Ascending aorta (tissue), 2 donors: ENCODE results near the gene TEX35. TPM values are rescaled to one million over a fixed set of nuclear protein-coding genes. Genes with fewer than 3 reads are reported as not detected.
A peak's percentile ranks its signal among the peaks of the same experiment; 100 is the strongest.

Source experiments
- DNase-seq, 2 donors: peaks; one replicate each; pipeline ENCODE4 v3.0.0-alpha.2; 2019; ENCODE audit warnings: low spot score in 2 of 2
- H3K27ac ChIP-seq, 2 donors: fragments of 200-600 bp; sonication (generic); one replicate each; pipeline ENCODE4 v1.5.1; 2016 to 2017; ENCODE audit warnings: mild to moderate bottlenecking in 1 of 2
- H3K27me3 ChIP-seq: fragments of 200-600 bp; sonication (generic); one replicate; pipeline ENCODE4 v1.5.1; 2017
- H3K36me3 ChIP-seq, 2 donors: fragments of 200-600 bp; sonication (generic); one replicate each; pipeline ENCODE4 v1.5.1; 2016
- H3K4me1 ChIP-seq, 2 donors: fragments of 200-600 bp; sonication (generic); one replicate each; pipeline ENCODE4 v1.5.1; 2016 to 2017; ENCODE audit warnings: mild to moderate bottlenecking in 1 of 2
- H3K4me3 ChIP-seq, 2 donors: fragments of 200-600 bp; sonication (generic); one replicate each; pipeline ENCODE4 v1.5.1; 2016 to 2017; ENCODE audit warnings: mild to moderate bottlenecking in 1 of 2
- H3K9me3 ChIP-seq, 2 donors: fragments of 200-600 bp; sonication (generic); one replicate each; pipeline ENCODE4 v1.5.1; 2016
- intact Hi-C: fragments of 100-400 bp; cut with DNase I; formaldehyde crosslinking; loops from one replicate; pipeline ENCODE4 v1.15.1; 2023
- total RNA-seq: library from RNA; depleted of rRNA; stranded (reverse); fragments of >200 nt; gene quantifications from one replicate; pipeline ENCODE4 v1.1.0, GENCODE V29; 2016
- TF ChIP-seq, protein P1 (sequence below), 3 experiments: fragments of 200-600 bp in 2 of 3; fragments of 450-650 bp in 1 of 3; sonication (generic) in 2 of 3; IDR thresholded peaks; one replicate each; pipeline ENCODE4 v1.5.1; 2016 to 2019; ENCODE audit warnings: antibody characterized with exemption in 3 of 3, mild to moderate bottlenecking in 1 of 3, moderate library complexity in 1 of 3

TEX35 gene
- total RNA-seq, 1 donor from 2014 or later, result not detected

DNA sequence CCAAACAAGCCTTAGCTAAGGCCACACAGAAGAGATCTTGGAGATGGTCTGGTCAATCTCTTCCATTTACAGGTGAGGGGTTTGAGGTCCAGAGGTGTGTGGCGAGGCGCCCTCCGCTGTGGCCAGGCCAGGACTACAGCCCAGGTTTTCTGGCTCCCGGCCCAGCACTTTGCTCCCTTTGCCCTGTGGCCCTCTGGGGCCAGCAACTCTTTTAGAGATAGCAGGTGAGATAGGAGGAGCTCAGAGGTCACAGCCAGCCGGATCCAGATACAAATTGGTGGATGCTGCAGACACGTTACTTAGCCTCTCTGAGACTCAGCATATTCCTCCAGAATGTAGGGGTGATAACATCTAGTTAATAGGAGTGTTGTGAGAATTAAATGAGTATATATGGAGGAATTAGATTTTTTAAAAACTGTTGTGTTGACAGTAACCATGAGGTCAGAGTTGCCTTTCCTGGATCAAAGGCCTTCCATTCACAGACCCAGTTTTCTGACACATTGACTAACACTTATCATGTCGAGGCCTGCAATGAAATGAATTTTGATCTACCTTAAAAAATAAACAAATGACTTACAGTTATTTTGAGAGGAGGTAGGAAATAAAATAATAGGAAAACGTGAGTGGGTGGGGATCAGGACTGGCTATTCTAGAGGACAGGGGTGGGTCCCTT is 16.6 kb downstream of the TEX35 start:
- Histone ChIP-seq H3K9me3 (no peaks in the 10 kb centered on the region), H3K27ac (no peak overlapping the region), H3K36me3 (no peaks in the 10 kb centered on the region), H3K27me3 (no peaks in the 10 kb centered on the region), H3K4me1 (no peaks in the 10 kb centered on the region), H3K4me3 (no peak overlapping the region)
- DNase-seq, result no peak
- intact Hi-C loops, result no loop called here
- TF ChIP-seq, protein P1, sequence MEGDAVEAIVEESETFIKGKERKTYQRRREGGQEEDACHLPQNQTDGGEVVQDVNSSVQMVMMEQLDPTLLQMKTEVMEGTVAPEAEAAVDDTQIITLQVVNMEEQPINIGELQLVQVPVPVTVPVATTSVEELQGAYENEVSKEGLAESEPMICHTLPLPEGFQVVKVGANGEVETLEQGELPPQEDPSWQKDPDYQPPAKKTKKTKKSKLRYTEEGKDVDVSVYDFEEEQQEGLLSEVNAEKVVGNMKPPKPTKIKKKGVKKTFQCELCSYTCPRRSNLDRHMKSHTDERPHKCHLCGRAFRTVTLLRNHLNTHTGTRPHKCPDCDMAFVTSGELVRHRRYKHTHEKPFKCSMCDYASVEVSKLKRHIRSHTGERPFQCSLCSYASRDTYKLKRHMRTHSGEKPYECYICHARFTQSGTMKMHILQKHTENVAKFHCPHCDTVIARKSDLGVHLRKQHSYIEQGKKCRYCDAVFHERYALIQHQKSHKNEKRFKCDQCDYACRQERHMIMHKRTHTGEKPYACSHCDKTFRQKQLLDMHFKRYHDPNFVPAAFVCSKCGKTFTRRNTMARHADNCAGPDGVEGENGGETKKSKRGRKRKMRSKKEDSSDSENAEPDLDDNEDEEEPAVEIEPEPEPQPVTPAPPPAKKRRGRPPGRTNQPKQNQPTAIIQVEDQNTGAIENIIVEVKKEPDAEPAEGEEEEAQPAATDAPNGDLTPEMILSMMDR (IDR thresholded peaks at IDR 0.05), result no peak

DNA sequence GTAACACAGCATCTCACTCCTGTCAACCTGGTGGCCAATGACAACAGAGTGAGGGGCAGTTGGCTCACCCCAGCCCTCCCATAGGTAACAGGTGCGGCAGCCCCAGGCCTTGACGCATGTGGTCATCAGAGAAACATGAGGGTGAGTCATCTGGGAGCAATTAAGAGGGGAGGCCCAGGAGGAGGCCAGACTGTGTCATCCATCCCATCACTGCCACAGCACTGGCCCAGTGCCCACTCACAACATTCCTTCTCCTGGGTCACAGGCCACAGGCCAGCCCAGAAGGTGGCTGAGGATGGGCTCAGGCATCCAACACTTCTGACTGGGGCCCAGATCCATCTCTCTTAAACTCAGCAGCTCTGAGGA is 17.1 kb downstream of the TEX35 start:
- DNase-seq, result no peak
- Histone ChIP-seq H3K27ac (no peak overlapping the region), H3K9me3 (no peaks in the 10 kb centered on the region), H3K4me3 (no peak overlapping the region), H3K27me3 (no peaks in the 10 kb centered on the region), H3K36me3 (no peaks in the 10 kb centered on the region), H3K4me1 (no peaks in the 10 kb centered on the region)
- TF ChIP-seq, protein P1 (IDR thresholded peaks at IDR 0.05), result no peak
- intact Hi-C loops, result no loop called here

DNA sequence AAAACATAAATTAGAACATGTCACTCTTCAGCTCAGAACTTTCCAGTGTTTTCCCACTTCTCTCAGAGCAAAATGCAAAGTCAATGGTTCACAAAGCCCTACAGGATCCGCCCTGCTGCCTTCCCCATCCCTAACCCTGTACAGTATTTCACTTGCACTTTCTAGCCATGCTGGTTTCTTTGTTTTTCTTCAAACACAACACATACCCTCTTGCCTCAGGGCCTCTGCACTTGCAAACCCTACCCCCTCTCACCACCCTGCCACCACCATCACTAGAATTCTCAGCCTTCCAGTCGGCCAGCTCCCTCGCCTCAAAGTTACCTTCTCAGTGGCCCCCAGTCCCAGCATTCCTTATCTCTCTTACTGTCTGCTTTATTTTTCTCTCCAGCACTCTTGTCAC is 17.6 kb downstream of the TEX35 start:
- no peaks in the 10 kb centered on the region for H3K9me3 ChIP-seq
- H3K36me3 ChIP-seq, result no peaks in the 10 kb centered on the region
- H3K27ac ChIP-seq, result no peak overlapping the region
- TF ChIP-seq, protein P1 (IDR thresholded peaks at IDR 0.05), result no peak
- DNase-seq, result no peak
- H3K4me3 ChIP-seq, result no peak overlapping the region
- intact Hi-C loops, result no loop called here
- H3K4me1 ChIP-seq, result no peaks in the 10 kb centered on the region
- no peaks in the 10 kb centered on the region for H3K27me3 ChIP-seq

DNA sequence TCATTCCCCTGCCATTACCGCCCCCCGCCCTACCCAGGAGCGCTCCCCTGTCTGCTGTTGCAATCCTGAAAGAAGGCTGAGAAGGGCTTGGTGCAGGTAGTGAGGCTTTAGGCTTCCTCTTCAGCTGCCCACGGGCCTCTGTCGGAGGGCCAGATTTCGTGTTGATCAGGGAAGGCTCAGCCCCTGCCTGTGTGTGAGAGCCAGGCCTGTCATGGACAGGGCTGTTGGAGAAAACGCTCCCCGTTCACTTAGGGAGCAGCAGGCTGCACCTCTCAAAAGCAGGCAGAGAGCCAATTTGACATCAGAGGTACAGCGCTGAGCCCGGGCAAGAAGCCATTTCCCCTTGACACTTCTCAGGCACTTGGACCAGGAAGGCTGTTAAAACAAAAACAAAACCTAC is 19.0 kb downstream of the TEX35 start:
- intact Hi-C loops, result loop anchor here (2.0 kb wide), 1 partner anchor 221 kb away; no protein-coding TSS in a partner anchor
- TF ChIP-seq, protein P1 (IDR thresholded peaks at IDR 0.05), result no peak
- DNase-seq, result peak in 1 of 2 donors; percentile 28
- H3K4me3 ChIP-seq, result no peak overlapping the region
- no peaks in the 10 kb centered on the region for H3K4me1 ChIP-seq
- H3K36me3 ChIP-seq, result no peaks in the 10 kb centered on the region
- no peaks in the 10 kb centered on the region for H3K9me3 ChIP-seq
- no peaks in the 10 kb centered on the region for H3K27me3 ChIP-seq
- no peak overlapping the region for H3K27ac ChIP-seq

DNA sequence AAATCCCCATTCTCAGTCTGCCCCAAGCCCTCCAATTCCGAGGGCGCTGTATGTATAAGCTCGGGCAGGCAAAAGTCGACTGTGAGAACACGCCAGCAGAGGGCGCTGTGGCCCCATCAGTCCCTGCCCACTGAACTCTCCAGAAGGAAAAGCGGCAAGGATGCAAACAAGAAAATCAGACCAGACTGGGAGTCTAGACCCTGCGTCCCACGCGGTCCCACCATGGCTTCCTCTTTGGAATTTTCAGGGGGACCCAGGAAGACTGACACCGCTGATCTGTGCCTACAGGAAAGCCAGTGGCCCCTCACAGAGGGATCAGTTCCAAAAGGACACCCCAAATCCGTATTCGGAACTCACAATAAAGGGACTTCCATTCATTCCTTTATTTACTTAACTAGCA is 19.5 kb downstream of the TEX35 start:
- intact Hi-C loops, result loop anchor here (2.0 kb wide), 1 partner anchor 222 kb away; no protein-coding TSS in a partner anchor
- Histone ChIP-seq H3K27me3 (no peaks in the 10 kb centered on the region), H3K4me3 (no peak overlapping the region), H3K9me3 (no peaks in the 10 kb centered on the region), H3K4me1 (no peaks in the 10 kb centered on the region), H3K36me3 (no peaks in the 10 kb centered on the region), H3K27ac (no peak overlapping the region)
- TF ChIP-seq, protein P1 (IDR thresholded peaks at IDR 0.05), result peak; percentile 75 to 88 (median 87)
- peak in 1 of 2 donors; percentile 85 for DNase-seq
